K562 treated with DMSO at 1 percent for 24 hours (cell line): ENCODE measurements around the gene SEMA6A. TPM values are rescaled to one million over a fixed set of nuclear protein-coding genes. Genes with fewer than 3 reads are reported as not detected.

Source experiments
- total RNA-seq: library from RNA; unstranded; fragments of 300-600 nt; gene quantifications from 2 replicates; pipeline ENCODE4 v1.2.3, GENCODE V29; 2022; ENCODE audit warnings: low read depth; ENCODE audit not compliant: insufficient read depth

Gene SEMA6A
- total RNA-seq, result 0.45 and 1.1 TPM in 2 replicates

DNA sequence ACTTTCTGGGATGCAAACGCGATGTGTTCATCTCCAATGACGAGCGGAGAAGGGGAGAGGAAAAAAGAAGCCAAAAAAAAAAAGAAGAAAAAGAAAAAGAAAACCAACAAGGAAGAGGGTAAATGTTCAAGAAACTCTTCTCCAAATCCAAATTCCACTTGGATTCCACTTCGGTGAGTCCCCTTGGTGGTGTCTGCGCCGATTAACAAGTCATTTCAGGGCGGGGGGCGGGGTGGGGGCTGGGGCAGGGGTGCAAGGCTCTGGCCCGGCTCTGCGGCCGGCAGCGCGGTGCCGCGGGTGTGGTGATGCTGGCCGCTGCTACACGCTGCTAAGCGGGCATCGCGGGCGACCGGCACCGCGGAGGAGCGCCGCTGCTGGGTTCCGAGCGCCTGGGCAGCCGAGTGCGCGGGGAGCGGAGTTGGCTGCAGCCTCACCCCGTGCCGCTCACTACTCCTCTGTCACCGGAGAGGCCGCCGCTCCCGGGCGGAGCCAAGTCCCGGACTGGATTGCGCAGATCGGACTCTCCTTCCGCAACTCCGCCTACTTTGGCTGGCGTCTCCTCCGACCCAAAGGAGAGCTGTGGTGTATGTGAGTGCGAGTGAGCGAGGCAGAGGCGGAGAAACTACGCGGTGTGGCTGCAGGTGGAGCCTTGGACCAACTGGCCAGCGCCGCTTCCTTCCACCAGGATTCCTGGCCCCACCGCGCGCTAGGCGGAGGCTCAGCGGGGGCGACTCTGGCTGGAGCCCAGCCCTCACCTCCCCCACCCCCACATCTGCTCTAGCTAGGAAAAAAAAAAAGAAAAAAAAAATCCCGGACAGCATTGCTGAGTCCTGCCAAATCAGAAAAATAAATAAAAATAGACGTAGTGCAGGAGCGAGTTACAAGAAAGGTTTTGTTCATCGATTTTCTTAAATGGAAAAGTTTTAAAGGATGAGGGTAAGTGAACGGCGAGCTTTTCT is at the start of gene SEMA6A:
Gene SEMA6A, minus strand, starts transcription at position 457 of the 959 bp plus-strand sequence. CDS start 69,879 bp downstream, outside the sequence.

